ENCODE data around the gene LAMTOR3. TPM values are rescaled to one million over a fixed set of nuclear protein-coding genes. Genes with fewer than 3 reads are reported as not detected.
"Not testable (repeated sequence)": the region's sequence is repeated elsewhere in the genome, so short reads cannot be mapped to it uniquely, and the experiment has no call there.

The LAMTOR3 gene
- total and polyA plus RNA-seq, 9 of the 15 experiments (the other 6 are each of a cell fraction or from before 2014, with no cell fraction given): 17.9 to 146 (median 59.4) TPM

DNA sequence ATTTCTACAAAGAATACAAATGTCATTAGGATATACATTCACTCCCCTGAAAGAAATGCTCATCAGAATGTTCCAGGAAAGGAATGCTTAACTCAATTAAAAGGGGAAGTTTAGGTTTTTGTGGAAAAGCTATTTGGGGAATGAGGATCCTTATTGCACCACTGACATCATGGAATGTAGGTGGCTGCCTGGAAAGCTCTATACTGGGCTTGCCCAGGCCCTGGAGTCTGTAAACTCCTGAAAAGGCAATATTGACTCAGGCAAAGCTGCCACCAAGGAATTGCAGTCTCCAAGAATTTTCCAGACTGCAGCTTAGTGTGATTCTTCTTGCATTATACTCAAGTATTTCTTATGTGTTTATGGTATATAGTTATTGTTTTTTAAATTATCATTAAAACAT is 61.9 kb downstream of the LAMTOR3 start:
- Histone ChIP-seq H3K9me1 (ENCODE audit: control insufficient read depth, insufficient read depth, low read length) (no peaks in the 10 kb centered on the region), H3K79me2 (ENCODE audit: control insufficient read depth, insufficient read depth, low read length) (no peaks in the 10 kb centered on the region), H4K20me1 (replicated peaks; ENCODE audit: control insufficient read depth, insufficient read depth, low read length) (no peaks in the 10 kb centered on the region), H3K4me3 (no peak overlapping the region), H2AFZ (ENCODE audit: low read depth, low read length) (no peak overlapping the region), H3K4me1 (replicated peaks in 1 of 2; ENCODE audit: control insufficient read depth in 2 of 2, insufficient read depth in 2 of 2, low read length in 2 of 2) (no peaks in the 10 kb centered on the region; a peak in 1 of 5 replicates), H3K4me2 (ENCODE audit: insufficient read depth, low read length) (no peak overlapping the region), H3K9ac (ENCODE audit: insufficient read depth in 1 of 2, low read depth in 2 of 2, low read length in 2 of 2) (no peak overlapping the region), H3K27me3 (ENCODE audit: control insufficient read depth in 2 of 2, insufficient read depth in 2 of 2, low read length in 2 of 2) (no peaks in the 10 kb centered on the region), H3K27ac (ENCODE audit: extremely low read depth, low read depth, low read length) (no peak overlapping the region), H3K36me3 (ENCODE audit: control insufficient read depth, insufficient read depth, low read length) (no peaks in the 10 kb centered on the region), H3K9me3 (replicated peaks; ENCODE audit: control insufficient read depth, insufficient read depth, low read depth, low read length) (no peaks in the 10 kb centered on the region)
- DNase-seq (ENCODE audit: extremely low read depth in 1 of 4, low spot score in 3 of 4) (no peak), FAIRE-seq (no peak), ATAC-seq (no peak)
- POLR2A ChIA-PET: interaction anchor here (1.1 kb wide), 1 partner anchor 10 kb away, joined by 4 read pairs; no protein-coding TSS in a partner anchor
- TF ChIP-seq E4F1 (CRISPR knock-in tag; IDR thresholded peaks at IDR 0.05; ENCODE audit: borderline replicate concordance) (no peak), HDAC3 (IDR thresholded peaks at IDR 0.05; ENCODE audit: borderline replicate concordance, partially characterized antibody) (no peak), ZNF830 (CRISPR knock-in tag; IDR thresholded peaks at IDR 0.05) (no peak), HOMEZ (CRISPR knock-in tag; IDR thresholded peaks at IDR 0.05) (no peak), ZHX1 (conservative IDR thresholded peaks at IDR 0.05; ENCODE audit: low read length) (no peak), CTBP1 (IDR thresholded peaks at IDR 0.05; ENCODE audit: borderline replicate concordance) (no peak)
- CTCF ChIA-PET (ENCODE audit: low intra/inter-chr PET ratio): no interaction called here
- intact Hi-C loops (cut with micrococcal nuclease) (no loop called here), in situ Hi-C loops (cut with MboI) (no loop called here)
- BruUV-seq (replicated peaks): no TSS peak

DNA sequence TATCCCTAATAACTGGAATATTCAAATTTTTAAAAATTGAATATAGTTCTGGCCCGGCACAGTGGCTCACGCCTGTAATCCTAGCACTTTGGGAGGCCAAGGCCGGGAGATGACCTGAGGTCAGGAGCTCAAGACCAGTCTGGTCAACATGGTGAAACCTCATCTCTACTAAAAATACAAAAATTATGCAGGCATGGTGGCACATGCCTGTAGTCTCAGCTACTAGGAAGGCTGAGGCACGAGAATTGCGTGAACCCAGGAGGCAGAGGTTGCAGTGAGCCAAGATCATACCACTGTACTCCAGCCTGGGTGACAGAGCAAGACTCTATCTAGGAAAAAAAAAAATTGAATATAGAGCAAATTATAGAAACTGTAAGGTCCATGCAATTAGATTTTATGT is 64.2 kb downstream of the LAMTOR3 start:
- H3K9ac ChIP-seq (ENCODE audit: insufficient read depth in 1 of 2, low read depth in 2 of 2, low read length in 2 of 2); FAIRE-seq; H3K4me1 ChIP-seq (replicated peaks in 1 of 2; ENCODE audit: control insufficient read depth in 2 of 2, insufficient read depth in 2 of 2, low read length in 2 of 2); intact Hi-C loops (cut with micrococcal nuclease); H2AFZ ChIP-seq (ENCODE audit: low read depth, low read length); H3K27ac ChIP-seq (ENCODE audit: extremely low read depth, low read depth, low read length); DNase-seq (ENCODE audit: extremely low read depth in 1 of 4, low spot score in 3 of 4); H3K9me1 ChIP-seq (ENCODE audit: control insufficient read depth, insufficient read depth, low read length); BruUV-seq (replicated peaks); H3K36me3 ChIP-seq (ENCODE audit: control insufficient read depth, insufficient read depth, low read length); H3K4me3 ChIP-seq; CTCF ChIA-PET (ENCODE audit: low intra/inter-chr PET ratio); H3K79me2 ChIP-seq (ENCODE audit: control insufficient read depth, insufficient read depth, low read length); H3K27me3 ChIP-seq (ENCODE audit: control insufficient read depth in 2 of 2, insufficient read depth in 2 of 2, low read length in 2 of 2); H3K9me3 ChIP-seq (replicated peaks; ENCODE audit: control insufficient read depth, insufficient read depth, low read depth, low read length); H3K4me2 ChIP-seq (ENCODE audit: insufficient read depth, low read length); ATAC-seq; H4K20me1 ChIP-seq (replicated peaks; ENCODE audit: control insufficient read depth, insufficient read depth, low read length); in situ Hi-C loops (cut with MboI): not testable (repeated sequence)
- POLR2A ChIA-PET: interaction anchor here (1.0 kb wide), 1 partner anchor 12 kb away, joined by 4 read pairs; no protein-coding TSS in a partner anchor
- WGBS (ENCODE audit: insufficient coverage, low coverage, missing lambda C conversion rate): 60% methylated on average over 5 of the region's 5 CpGs
